Activated CD8-positive, alpha-beta memory T cell treated with anti-CD3 and anti-CD28 coated beads for 48 hours (primary cell): Measurements from ENCODE around the gene HPCAL4.

ENCODE experiments used
- DNase-seq, 3 experiments: peaks; one replicate each; pipeline ENCODE4 v3.0.0-alpha.2; 2020; ENCODE audit warnings: low read depth in 2 of 3, low spot score in 2 of 3

Gene HPCAL4

DNA sequence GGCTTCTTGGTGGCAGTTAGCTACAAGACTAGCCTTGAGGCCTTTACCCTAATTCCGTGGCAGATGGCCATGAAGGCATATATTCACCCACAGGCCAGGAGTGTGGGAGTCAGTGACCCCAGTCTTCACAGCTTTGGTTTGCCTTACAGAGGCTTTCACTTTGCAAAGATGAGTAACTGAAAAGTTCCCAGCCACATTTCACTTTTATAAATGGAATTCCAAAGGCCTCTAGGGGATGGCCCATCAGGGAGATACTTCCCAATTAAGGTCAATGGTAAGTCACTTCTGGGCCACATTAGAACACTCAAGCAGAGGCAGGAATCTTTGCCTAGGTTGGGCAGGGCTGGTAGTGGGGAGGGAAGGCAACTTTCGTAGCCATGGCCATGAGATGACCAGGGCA lies 38.7 kb downstream of the HPCAL4 start:
- DNase-seq: no peak

- DNase-seq: no peak
Measured at GRCh38 chr1:39652105-39652504, 39.1 kb downstream of the HPCAL4 start.

GRCh38 chr1:39650431-39650830 lies 40.8 kb downstream of the HPCAL4 start:
- DNase-seq: no peak

- DNase-seq: no peak
Measured at GRCh38 chr1:39649636-39650185, 41.5 kb downstream of the HPCAL4 start.

GRCh38 chr1:39648496-39648895 lies 42.7 kb downstream of the HPCAL4 start:
- no peak for DNase-seq

DNA sequence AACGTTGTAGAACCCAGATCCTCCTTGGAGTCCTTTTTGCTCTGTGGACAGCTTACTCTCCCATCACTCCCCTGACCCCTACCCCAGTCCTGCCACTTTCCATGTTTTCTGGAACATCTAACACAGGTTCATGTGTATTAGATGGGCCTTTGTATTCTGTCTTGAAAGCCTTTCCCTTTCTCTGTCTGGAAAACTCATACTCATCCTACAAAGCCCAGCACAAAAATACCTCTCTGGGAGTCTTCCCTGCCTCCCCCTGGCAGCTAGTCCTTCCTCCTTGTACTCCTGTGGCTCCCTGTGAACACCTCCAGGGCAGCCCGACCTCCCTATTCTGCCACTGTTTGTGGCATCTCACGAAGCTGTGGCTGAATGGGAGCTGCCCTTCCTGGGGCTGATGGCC lies 44.0 kb downstream of the HPCAL4 start:
- DNase-seq: no peak

DNA sequence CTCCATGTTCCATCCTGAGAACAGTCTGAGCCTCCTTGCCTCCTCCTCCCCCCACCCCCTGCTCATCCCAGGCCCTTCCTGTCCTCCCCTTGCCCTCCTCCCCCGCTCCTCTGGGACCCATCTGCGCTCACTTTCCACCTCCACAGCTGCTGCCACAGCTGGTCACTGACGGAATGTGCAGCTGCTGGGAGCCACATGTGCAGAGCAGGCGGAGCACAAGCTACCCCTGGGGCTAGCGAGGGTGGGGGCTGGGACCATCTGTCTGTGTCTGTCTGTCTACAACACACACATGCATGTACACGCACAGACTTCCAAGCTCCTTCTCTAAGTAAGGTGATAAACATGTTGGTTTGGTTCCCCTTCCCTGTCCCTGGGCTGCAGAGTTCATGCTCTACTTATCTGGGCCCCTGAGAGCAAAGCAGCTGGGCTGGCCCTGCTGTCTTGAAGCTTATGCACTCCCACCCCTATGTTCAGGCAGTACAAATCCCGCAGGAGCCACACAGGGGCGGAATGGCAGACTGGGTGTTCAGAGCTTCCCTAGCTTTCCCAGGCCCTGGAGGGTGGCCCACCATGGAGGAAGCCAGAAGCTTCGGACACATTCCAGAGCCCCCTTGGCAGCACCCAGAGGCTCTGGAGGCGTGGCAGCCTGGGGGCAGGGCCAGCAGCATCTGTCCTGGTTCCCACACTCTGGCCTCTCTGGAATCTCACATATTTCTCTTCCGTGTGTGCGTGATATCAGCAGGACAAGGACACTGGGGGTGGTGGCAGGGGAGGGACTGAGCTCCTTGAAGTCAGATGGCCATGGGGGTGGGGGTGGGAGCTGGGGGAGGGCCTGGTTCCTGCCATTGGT lies 44.8 kb downstream of the HPCAL4 start:
- DNase-seq: no peak

DNA sequence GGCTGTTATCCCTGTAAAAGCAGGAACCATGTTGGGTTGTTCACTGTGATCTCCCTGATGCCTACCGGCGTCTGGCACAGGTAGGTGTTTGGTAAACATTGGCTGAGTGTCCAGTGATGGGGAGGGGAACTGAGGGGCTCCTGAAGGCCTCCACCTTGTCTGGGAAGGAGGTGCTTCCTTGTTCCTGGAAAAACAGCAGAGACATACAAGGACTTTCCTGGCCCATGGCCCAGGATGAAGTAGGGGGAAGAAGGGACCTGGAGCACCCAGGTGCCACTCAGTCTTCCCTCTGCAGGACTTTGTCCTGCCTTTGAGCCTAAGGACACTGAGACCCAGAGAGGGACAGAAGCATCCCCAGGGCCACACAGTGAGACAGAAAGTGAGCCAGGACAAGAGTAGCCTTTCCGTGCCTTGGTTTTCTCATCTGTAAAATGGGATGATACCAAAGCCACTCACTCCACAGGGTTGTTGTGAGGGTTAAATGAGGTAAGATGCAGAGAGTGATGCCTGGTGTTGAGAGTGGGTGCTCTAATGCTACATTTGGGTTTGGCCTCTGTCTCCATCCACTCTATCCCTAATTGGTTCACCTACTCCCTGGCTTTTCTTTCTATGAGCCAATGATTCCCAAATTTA lies 45.7 kb downstream of the HPCAL4 start:
- DNase-seq: no peak

DNA sequence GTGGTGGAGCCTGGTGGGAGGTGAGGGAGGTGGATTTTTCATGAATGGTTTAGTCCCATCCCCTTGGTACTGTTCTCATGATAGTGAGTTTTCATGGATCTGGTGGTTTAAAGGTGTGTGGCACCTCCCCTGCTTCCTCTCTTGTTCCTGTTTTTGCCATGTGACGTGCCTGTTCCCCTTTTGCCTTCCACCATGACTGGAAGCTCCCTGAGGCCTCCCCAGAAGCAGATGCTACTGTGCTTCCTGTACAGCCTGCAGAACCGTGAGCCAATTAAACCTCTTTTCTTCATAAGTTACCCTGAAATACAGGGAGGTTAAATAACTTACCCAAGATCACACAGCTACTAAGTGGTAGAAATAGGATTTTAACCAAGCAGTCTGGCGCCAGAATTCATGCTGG lies 47.5 kb downstream of the HPCAL4 start:
- no peak for DNase-seq

DNA sequence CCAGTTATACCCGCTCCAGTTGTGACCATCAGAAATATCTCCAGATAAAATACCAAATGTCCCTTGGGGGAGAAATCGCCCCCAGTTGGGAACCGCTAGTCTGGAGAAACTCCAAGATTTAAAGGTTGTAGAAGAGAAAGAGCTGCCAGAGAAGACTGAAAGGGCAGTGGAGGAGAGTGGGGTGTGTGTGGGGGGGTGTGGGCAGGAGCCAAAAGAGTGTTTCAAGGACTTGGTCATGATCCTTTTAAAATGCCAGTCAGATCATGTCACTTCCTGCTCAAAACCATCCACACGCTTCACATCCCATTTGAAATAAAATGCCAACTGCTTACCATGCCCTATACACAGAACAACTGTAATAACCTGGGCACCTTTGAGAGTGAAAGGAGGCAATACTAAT lies 48.4 kb downstream of the HPCAL4 start:
- no peak for DNase-seq

GRCh38 chr1:39640861-39641260 lies 50.4 kb downstream of the HPCAL4 start:
- DNase-seq: no peak

GRCh38 chr1:39639305-39640130 lies 51.7 kb downstream of the HPCAL4 start, which contains the start of gene HEYL:
HEYL (minus strand) TSS chr1:39639643; CDS start chr1:39639625, 18 bp downstream.
- DNase-seq: peak; percentile 42 to 54 (median 50)

DNA sequence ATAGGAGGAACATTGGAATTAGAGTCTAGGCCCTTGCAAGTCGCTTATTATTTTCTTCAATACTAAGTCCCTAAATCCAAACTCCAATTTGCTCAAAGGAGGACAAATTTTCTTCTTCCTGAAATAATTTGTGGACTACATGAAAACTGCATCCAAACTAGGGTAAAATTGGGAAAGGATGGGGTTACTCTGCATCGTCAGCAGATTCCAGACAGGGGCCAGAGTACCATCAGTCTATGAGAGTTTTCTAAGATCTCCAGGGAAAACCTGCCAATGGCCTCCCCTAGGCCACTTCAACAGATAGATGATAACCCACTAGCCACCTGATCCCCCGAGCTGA lies 52.3 kb downstream of the HPCAL4 start:
- DNase-seq: no peak

DNA sequence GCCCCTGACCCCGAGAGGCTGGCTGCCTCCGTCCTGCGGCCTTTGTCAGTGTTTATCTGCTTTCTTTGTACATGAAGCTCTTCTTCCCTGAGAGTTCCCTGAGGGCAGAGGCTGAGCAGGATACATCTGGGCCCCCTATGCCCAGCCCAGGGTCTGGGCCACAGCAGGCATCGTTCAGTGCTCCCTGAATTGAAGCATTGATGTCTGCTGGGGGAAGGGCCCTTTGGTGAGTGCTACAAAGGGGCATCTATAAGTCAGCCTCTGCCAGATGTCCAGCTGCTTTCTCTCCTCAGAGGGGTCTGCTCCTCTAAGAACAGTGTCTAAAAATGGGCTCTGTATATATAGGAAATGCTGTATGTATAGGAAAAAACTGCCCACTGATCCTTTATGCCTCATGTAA lies 53.9 kb downstream of the HPCAL4 start:
- no peak for DNase-seq

GRCh38 chr1:39635871-39636210 lies 55.4 kb downstream of the HPCAL4 start:
- no peak for DNase-seq

GRCh38 chr1:39635205-39635870 lies 55.9 kb downstream of the HPCAL4 start:
- DNase-seq: no peak

DNA sequence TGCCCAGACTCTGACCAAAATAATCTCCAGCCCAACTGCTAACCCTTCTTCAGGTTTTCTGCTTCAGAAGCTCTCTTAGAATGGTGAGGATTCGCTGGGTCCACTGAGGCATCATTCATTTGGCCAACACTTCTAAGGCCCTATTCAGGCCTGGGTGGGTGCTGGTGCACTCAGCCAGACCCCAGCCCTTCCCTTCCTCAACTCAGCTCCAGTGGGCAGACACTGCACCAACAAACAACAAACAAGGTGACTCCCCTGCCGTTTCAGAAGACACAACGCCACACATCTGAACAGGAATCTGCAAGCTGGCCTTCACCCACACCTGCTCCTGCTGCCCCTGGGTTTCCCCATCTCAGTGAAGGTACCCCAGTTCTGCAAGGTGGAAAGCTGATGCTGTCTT lies 57.8 kb downstream of the HPCAL4 start:
- no peak for DNase-seq

DNA sequence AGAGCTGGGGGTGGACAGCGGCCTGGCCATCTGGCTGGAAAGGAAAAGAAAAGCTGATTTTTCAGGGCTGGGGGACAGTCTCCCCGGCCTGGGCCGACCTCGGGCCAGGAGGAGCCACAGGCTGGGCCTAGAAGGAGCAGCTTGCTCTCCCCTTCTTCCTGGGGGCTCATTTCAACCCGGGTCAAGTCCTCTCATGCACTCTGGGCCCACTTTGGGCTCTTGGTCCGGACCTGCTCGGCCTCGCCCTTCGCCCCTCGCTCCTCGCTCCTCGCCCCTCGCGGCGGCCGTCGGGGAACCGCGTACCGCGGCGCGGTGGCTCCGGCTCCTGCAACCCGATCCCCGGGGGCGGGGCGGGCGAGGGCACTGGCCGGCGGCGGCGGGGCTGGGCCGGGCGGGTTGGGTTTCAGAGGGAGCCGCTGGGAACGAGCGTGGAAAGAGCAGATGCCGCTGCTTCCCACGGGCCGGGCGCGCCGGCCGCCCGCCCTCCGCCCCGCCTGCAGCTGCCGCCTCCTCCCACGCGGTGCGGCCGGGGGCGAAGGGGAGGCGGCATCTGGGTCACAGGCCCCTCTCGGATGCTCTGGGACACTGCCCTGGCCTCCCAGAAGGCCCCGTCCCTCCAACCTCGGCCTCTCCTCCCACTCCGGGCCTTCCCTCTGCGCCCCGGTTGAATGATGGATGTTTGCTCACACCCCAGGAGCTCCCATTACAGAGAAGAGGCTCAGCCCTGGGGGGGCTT lies 58.4 kb downstream of the HPCAL4 start:
- no peak for DNase-seq

GRCh38 chr1:39632323-39632681 lies 58.9 kb downstream of the HPCAL4 start:
- DNase-seq: no peak
